Subcutaneous preadipocyte (primary cell): ENCODE measurements around the gene FYN. TPM values are rescaled to one million over a fixed set of nuclear protein-coding genes. Genes with fewer than 3 reads are reported as not detected.

ENCODE experiments used
- total RNA-seq: library from RNA; depleted of rRNA; stranded (reverse); fragments of >200 nt; gene quantifications from 2 replicates; pipeline ENCODE4 v1.2.3, GENCODE V29; 2012

Gene FYN
- total RNA-seq: 55.1 and 57.5 TPM in 2 replicates

DNA sequence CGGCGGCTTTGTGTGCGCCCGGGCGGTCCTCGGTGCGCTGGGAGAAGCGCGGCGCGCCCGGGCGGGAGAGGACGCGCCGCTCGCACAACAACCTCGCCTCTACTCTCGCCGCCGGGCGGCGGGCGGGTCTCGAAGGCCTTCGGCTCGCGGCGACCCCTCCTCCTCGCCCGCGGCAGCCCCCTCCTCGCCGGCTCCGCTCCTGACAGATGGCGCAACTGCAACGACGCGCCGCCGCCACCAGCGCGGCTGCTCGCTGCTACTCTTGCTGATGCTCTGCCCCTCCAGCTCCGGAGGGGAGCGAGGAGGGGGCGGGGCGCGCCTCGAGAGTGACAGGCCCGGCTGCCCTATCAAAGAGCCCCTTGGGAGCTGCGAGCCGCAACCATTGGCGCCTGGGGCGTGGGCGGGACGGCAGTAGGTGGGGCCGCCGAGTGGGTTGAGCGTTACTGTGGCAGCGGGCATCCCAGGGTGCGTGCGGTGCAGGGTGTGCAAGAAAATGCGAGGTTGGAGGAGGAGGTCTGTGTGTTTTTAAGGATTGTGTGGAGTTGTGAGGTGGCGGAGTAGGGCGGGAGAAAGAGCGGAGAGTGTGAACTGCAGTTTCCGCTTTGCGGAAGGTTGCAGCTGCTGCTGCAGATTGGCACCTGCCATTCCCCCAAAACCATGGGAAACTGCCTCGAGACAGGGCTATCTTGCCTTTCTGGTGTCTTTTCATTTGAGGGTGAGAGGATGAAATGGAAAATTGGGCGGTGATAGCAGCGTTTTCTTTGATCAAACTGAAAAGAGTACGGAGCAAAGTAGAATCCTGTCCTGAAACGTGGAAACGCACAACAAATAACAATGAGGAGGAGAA lies at the start of gene FYN:
Gene FYN, minus strand, starts transcription at position 275 of the 847 bp plus-strand sequence. CDS start 153,401 bp downstream, outside the sequence.

Other genes starting within 250 kb of the FYN start
- gene CCN6, start 180.7 kb upstream of the FYN start, total RNA-seq: not detected in 2 replicates
- 18.4 and 23.3 TPM in 2 replicates for gene TUBE1, start 214.0 kb upstream of the FYN start, total RNA-seq
- 4.5 and 5.1 TPM in 2 replicates for gene FAM229B, start 214.1 kb upstream of the FYN start, total RNA-seq